PC-3 (cell line): ENCODE measurements around the gene TXN.

ENCODE experiments used
- CTCF ChIP-seq: fragments of 300-600 bp; sonication (generic); conservative IDR thresholded peaks from 2 replicates; pipeline ENCODE4 v1.5.1; 2017; ENCODE audit warnings: antibody characterized with exemption, low read depth, mild to moderate bottlenecking, low read length
- EZH2 ChIP-seq: fragments of 300-600 bp; sonication (generic); IDR thresholded peaks from one replicate; pipeline ENCODE4 v1.6.1; 2017; ENCODE audit warnings: antibody characterized with exemption, mild to moderate bottlenecking, low read length; ENCODE audit not compliant: unreplicated experiment
- EZH2phosphoT487 ChIP-seq: fragments of 300-600 bp; sonication (generic); IDR thresholded peaks from 2 replicates; pipeline ENCODE4 v1.6.1; 2018; ENCODE audit warnings: mild to moderate bottlenecking, antibody characterized with exemption, low read length, borderline replicate concordance

- TF ChIP-seq CTCF (no peak), EZH2phosphoT487 (no peak), EZH2 (no peak)
Observed at GRCh38 chr9:110298043-110298605, 41.8 kb upstream of the TXN start.
